ENCODE measurements around the gene COL11A2.

Gene COL11A2

GRCh38 chr6:33113755-33114154, 78.5 kb downstream of the COL11A2 start:
- DNase-seq: no peak

Measured in NCI-H2029 (cell line).